GM21528 (cell line): ENCODE measurements around the gene C11orf91.
"Not testable (repeated sequence)": the region's sequence is repeated elsewhere in the genome, so short reads cannot be mapped to it uniquely, and the experiment has no call there.

Experiments used
- ATAC-seq: cut with Tn5 transposase; IDR thresholded peaks from one replicate; pipeline ENCODE4 v1.9.1; 2021; ENCODE audit warnings: mild to moderate bottlenecking, moderate library complexity; ENCODE audit not compliant: unreplicated experiment, low FRiP score

C11orf91 gene

GRCh38 chr11:33674035-33674814 lies 26.4 kb downstream of the C11orf91 start:
- no peak for ATAC-seq

- no peak for ATAC-seq
Observed at GRCh38 chr11:33672273-33672672, 28.4 kb downstream of the C11orf91 start.

- no peak for ATAC-seq
Observed at GRCh38 chr11:33670250-33671011, 30.2 kb downstream of the C11orf91 start.

- no peak for ATAC-seq
Observed at GRCh38 chr11:33669598-33670249, 30.9 kb downstream of the C11orf91 start.

- ATAC-seq = no peak
Observed at GRCh38 chr11:33668951-33669596, 31.6 kb downstream of the C11orf91 start.

GRCh38 chr11:33668468-33668825 lies 32.2 kb downstream of the C11orf91 start:
- no peak for ATAC-seq

DNA sequence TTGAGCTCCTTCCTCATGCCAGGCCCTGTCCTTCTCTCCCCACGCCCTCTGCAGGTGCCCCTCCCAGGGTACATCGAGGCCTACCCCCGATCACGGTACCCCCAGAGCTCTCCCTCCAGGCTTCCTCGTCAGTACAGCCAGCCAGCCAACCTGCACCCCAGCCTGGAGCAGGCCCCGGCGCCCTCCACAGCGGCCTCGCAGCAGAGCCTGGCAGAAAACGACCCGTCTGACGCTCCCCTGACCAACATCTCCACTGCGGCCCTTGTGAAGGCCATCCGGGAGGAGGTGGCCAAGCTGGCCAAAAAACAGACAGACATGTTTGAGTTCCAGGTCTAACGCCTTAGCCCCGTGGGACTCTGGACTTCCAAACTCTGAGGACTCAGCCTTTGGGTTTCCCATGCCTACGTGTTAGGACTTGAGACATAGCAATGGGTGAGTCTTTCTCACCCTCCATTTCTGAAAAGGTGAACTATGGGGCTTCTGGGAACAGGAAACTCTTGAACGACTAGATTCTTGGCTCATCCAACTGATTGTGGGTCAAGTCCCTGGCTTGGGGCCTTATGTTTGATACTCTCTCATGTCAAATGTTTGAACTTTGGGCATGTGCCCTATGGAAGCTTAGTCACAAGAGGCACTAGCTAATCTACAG lies 32.7 kb downstream of the C11orf91 start:
- ATAC-seq = no peak

GRCh38 chr11:33665350-33666106 lies 35.1 kb downstream of the C11orf91 start:
- no peak for ATAC-seq

DNA sequence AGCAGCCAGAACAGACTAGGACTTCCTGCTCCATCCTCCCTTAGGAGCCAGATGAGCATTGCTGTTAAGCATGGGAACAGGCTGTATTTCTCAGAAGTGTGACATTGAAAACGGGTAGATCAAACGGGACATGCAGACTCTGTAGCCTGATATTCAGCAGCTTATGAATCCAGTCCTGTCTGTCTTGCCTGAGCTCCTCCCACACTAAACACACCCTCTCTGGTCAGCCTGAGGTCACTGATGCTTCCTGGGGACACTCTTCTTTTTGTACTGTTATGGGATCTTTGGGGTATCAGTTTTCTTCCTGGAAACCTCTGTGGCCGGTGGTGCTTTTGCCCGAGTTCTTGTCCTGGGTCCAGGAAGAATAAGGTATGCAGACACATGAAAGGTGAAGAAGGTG lies 35.8 kb downstream of the C11orf91 start:
- ATAC-seq = no peak

DNA sequence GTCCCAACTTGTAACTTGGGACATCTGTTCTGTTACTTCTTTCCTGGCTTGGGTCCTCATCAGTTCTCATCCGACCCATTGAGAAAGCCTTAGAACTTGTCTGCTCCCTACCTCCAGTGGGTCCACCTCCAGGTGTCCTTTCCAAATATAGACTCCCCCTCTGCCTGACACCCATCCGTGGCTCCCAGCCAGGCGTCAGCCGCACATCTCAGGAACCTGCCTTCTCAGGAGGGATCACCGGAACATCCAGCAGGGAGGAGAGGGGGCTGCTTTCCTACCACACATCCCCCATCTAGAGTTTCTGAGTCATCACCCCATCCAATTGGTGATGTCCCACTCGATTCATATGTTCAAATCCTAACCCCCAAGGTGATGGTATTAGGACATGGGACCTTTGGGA lies 36.5 kb downstream of the C11orf91 start:
- no peak for ATAC-seq

DNA sequence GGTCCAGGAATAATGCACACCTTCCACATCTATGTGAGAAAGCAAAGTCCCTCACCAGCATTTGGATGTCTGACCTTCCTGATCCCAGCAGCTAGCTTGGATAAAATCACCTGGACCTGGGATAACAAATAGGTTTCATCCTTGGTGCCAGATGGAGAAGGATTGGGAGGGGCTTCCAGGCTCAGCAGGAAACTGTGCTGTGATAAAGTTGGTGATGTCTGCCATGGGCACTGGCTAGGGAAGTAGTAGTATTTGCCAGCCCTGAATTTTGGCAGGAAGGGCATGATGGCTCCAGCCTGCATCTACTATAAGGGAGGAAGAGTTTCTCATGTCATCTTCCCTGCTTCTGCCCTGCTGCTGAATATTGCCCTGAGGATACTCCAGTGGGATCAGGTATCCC lies 37.5 kb downstream of the C11orf91 start:
- ATAC-seq = no peak

GRCh38 chr11:33661526-33661925 lies 39.1 kb downstream of the C11orf91 start:
- not testable (repeated sequence) for ATAC-seq

GRCh38 chr11:33660962-33661361 lies 39.7 kb downstream of the C11orf91 start:
- no peak for ATAC-seq

- no peak for ATAC-seq
Observed at GRCh38 chr11:33659370-33660139, 41.1 kb downstream of the C11orf91 start.

- no peak for ATAC-seq
Observed at GRCh38 chr11:33658195-33658900, 42.3 kb downstream of the C11orf91 start.

DNA sequence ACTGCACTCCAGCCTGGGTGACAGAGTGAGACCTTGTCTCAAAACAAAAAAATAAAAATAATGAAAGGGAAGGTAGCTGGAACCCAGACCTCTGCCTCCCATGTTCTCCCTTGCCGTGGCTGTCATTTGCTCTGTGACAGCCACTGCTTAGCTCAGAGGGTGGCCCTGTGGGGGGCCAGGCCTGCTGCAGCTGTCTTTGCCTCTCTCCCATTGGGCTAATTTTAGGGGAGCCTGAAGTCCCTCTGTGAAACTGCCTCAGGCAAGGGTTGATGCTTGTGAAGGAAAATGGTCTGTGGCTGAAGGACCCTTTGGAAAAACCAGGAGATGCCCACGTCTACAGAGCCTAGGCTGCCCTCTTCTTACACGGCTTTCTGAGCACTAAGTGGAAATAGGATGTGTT lies 42.9 kb downstream of the C11orf91 start:
- no peak for ATAC-seq

DNA sequence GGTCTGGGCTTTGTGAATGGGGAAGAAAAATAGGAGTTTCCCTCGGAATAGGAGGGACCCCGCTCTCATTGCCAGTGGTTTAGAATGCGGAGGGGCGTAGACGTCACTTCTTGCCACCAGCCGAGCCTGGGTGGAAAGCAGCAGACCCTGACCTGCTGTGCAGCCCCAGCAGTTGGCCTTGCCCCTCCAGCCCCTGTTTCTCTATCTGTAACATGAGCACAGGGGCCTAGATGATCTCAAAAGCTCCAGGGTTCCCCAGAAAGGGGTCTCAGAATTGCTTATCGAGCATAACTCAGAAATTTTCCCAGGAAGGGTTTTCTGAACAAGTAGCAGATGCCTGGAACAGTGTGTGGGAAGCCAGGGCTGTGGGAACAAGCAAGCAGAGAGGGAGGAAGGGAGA lies 43.9 kb downstream of the C11orf91 start:
- no peak for ATAC-seq

- no peak for ATAC-seq
Observed at GRCh38 chr11:33655842-33656600, 44.6 kb downstream of the C11orf91 start.
